GM21825 (cell line): ENCODE measurements around the gene TRPV4.

Source experiments
- ATAC-seq: cut with Tn5 transposase; IDR thresholded peaks from one replicate; pipeline ENCODE4 v1.9.1; 2021; ENCODE audit warnings: mild to moderate bottlenecking, moderate library complexity; ENCODE audit not compliant: unreplicated experiment

The TRPV4 gene

GRCh38 chr12:109782326-109782703, 50.9 kb downstream of the TRPV4 start:
- ATAC-seq = no peak

GRCh38 chr12:109781668-109782325, 51.4 kb downstream of the TRPV4 start:
- ATAC-seq = no peak

- no peak for ATAC-seq
Observed at GRCh38 chr12:109779382-109779781, 53.8 kb downstream of the TRPV4 start.

GRCh38 chr12:109778684-109779083, 54.5 kb downstream of the TRPV4 start:
- ATAC-seq = no peak

- ATAC-seq = no peak
Observed at GRCh38 chr12:109777544-109777943, 55.7 kb downstream of the TRPV4 start.

GRCh38 chr12:109776624-109777023, 56.6 kb downstream of the TRPV4 start:
- no peak for ATAC-seq

GRCh38 chr12:109775172-109775881, 57.9 kb downstream of the TRPV4 start:
- ATAC-seq = no peak

GRCh38 chr12:109773384-109774011, 59.7 kb downstream of the TRPV4 start:
- ATAC-seq = no peak

- ATAC-seq = no peak
Observed at GRCh38 chr12:109772622-109773321, 60.4 kb downstream of the TRPV4 start.

- no peak for ATAC-seq
Observed at GRCh38 chr12:109771746-109772621, 61.2 kb downstream of the TRPV4 start.

- no peak for ATAC-seq
Observed at GRCh38 chr12:109770861-109771670, 62.1 kb downstream of the TRPV4 start.

- no peak for ATAC-seq
Observed at GRCh38 chr12:109770104-109770860, 62.9 kb downstream of the TRPV4 start.

GRCh38 chr12:109768901-109769670, 64.1 kb downstream of the TRPV4 start:
- no peak for ATAC-seq

- ATAC-seq = no peak
Observed at GRCh38 chr12:109767991-109768900, 65.0 kb downstream of the TRPV4 start.

- no peak for ATAC-seq
Observed at GRCh38 chr12:109767456-109767855, 65.7 kb downstream of the TRPV4 start.

- no peak for ATAC-seq
Observed at GRCh38 chr12:109766251-109766778, 66.9 kb downstream of the TRPV4 start.

GRCh38 chr12:109765446-109765810, 67.8 kb downstream of the TRPV4 start:
- ATAC-seq = no peak
